Psoas muscle (tissue), 8 donors: ENCODE data around the gene EPO. TPM values are rescaled to one million over a fixed set of nuclear protein-coding genes. Genes with fewer than 3 reads are reported as not detected.

Source experiments
- ATAC-seq, 4 donors: fragments of 200-7000 bp; cut with Tn5 transposase; one replicate each; pipeline ENCODE4 v1.9.1; 2020; ENCODE audit warnings: moderate library complexity in 3 of 4, mild to moderate bottlenecking in 2 of 4
- DNase-seq, 2 donors: peaks; one replicate each; pipeline ENCODE4 v3.0.0-alpha.2; 2020
- H3K27ac ChIP-seq: fragments of 200-600 bp; one replicate; pipeline ENCODE4 v1.8.0; 2022
- H3K27me3 ChIP-seq, 3 donors: fragments of 200-600 bp in 1 of 3; one replicate each; pipeline versions ENCODE4 v1.6.1 to v1.8.0; 2013 to 2022; ENCODE audit warnings: low read length in 2 of 3, mild to moderate bottlenecking in 2 of 3, moderate library complexity in 1 of 3; ENCODE audit not compliant: insufficient read depth in 3 of 3
- H3K36me3 ChIP-seq, 2 donors: fragments of 200-600 bp in 1 of 2; one replicate each; pipeline versions ENCODE4 v1.6.1 to v1.8.0; 2013 to 2022; ENCODE audit warnings: low read depth in 1 of 2, mild to moderate bottlenecking in 1 of 2, moderate library complexity in 1 of 2; ENCODE audit not compliant: insufficient read depth in 1 of 2
- H3K4me1 ChIP-seq: fragments of 200-600 bp; one replicate; pipeline ENCODE4 v1.8.0; 2022
- H3K4me3 ChIP-seq: fragments of 200-600 bp; one replicate; pipeline ENCODE4 v1.8.0; 2022; ENCODE audit warnings: mild to moderate bottlenecking
- H3K9me3 ChIP-seq: fragments of 200-600 bp; one replicate; pipeline ENCODE4 v1.8.0; 2022
- CTCF ChIP-seq: fragments of 200-600 bp; IDR thresholded peaks from one replicate; pipeline ENCODE4 v1.8.0; 2022; ENCODE audit warnings: antibody characterized with exemption
- WGBS, 3 donors: extraction: QIAGEN DNeasy Blood & Tissue Kit; methylation state at CpG; one replicate each; pipeline versions ENCODE4 v1.1.6 to v1.1.7; 2013; 5-methylcytosine and 5-hydroxymethylcytosine counted together
- intact Hi-C, 2 donors: fragments of 100-400 bp; cut with DNase I; formaldehyde crosslinking; loops; one replicate each; pipeline versions ENCODE4 v1.11.0 to v1.14.2; 2022
- polyA plus RNA-seq, 3 donors: library from polyadenylated mRNA; stranded (reverse); fragments of 200-250 nt; gene quantifications; one replicate each; pipeline ENCODE4 v1.2.3, GENCODE V29; 2013
- total RNA-seq, 4 donors: library from RNA; stranded (reverse); fragmentation: NEBNext Ultra II Directional in 2 of 4; extraction: Animal tissue kit (Norgen Biotek cat#: 25700) in 2 of 4; gene quantifications; one replicate each; pipeline versions ENCODE4 v1.2.1 to v1.2.4, GENCODE V29; 2021 to 2023
- donor health status: healthy with polysubstance abuse.
- donor health status: DM: no; HTN: no; CAD: no; lungs with moderate emphysema.
- donor health status: Bipolar disorder and iron deficiency.
- donor health status: healthy.
- donor health status: DM: yes; HTN: yes; CAD: no.
- donor health status: DM: no; HTN: no; CAD: no.
- donor health status: DM: no; HTN: no; CAD: no.
- donor health status: DM: yes; HTN: yes; CAD: no.

The EPO gene
- total and polyA plus RNA-seq, 7 donors, result not detected

- 79 to 88% (median 81%) methylated on average over 23 to 25 of the region's 25 CpGs for WGBS, 3 donors
- H3K4me1 ChIP-seq, result peaks cover 42% of the 10 kb centered on the region
- H3K27ac ChIP-seq, result no peak overlapping the region
- no peak for TF ChIP-seq CTCF
- H3K4me3 ChIP-seq, result no peak overlapping the region
- no peaks in the 10 kb centered on the region for H3K9me3 ChIP-seq
- H3K36me3 ChIP-seq, result peaks cover 0 to 66% of the 10 kb centered on the region in 2 donors
- no peaks in the 10 kb centered on the region for H3K27me3 ChIP-seq
- intact Hi-C loops, result loop anchor here in 1 of 2 donors (5.0 kb wide), 1 partner anchor 111 kb away; no protein-coding TSS in a partner anchor
- DNase-seq, result peak in 1 of 2 donors; percentile 37
- ATAC-seq, result no peak
Observed at GRCh38 chr7:100687751-100688300, 32.4 kb upstream of the EPO start.

GRCh38 chr7:100688326-100688860 lies 31.9 kb upstream of the EPO start:
- H3K9me3 ChIP-seq, result no peaks in the 10 kb centered on the region
- H3K4me3 ChIP-seq, result no peak overlapping the region
- no peak for ATAC-seq
- TF ChIP-seq CTCF, result no peak
- WGBS, 3 donors, result 75 to 90% (median 79%) methylated on average over 16 of the region's 16 CpGs
- H3K4me1 ChIP-seq, result peaks cover 44% of the 10 kb centered on the region
- intact Hi-C loops, result loop anchor here in 1 of 2 donors (5.0 kb wide), 1 partner anchor 111 kb away; no protein-coding TSS in a partner anchor
- H3K27ac ChIP-seq, result no peak overlapping the region
- peak in 1 of 2 donors; percentile 27 for DNase-seq
- peaks cover 0 to 60% of the 10 kb centered on the region in 2 donors for H3K36me3 ChIP-seq
- no peaks in the 10 kb centered on the region for H3K27me3 ChIP-seq

GRCh38 chr7:100689230-100690135 lies 30.8 kb upstream of the EPO start:
- Histone ChIP-seq H3K36me3 (peaks cover 0 to 49% of the 10 kb centered on the region in 2 donors), H3K27ac (no peak overlapping the region), H3K4me1 (peaks cover 44% of the 10 kb centered on the region), H3K27me3 (no peaks in the 10 kb centered on the region), H3K9me3 (no peaks in the 10 kb centered on the region), H3K4me3 (no peak overlapping the region)
- ATAC-seq (no peak), DNase-seq (peak in 1 of 2 donors; percentile 52)
- intact Hi-C loops, result loop anchor here (2.0 to 5.0 kb wide), 5 partner anchors 57 to 222 kb away; no protein-coding TSS in a partner anchor
- no peak for TF ChIP-seq CTCF
- WGBS, 3 donors, result 83 to 86% (median 84%) methylated on average over 18 of the region's 18 CpGs

- DNase-seq, result peak; percentile 79 to 89
- H3K27me3 ChIP-seq, result no peaks in the 10 kb centered on the region
- H3K4me3 ChIP-seq, result peak overlapping the region; percentile 93
- H3K27ac ChIP-seq, result no peak overlapping the region
- peaks cover 0 to 25% of the 10 kb centered on the region in 2 donors for H3K36me3 ChIP-seq
- peak; percentile 85 for TF ChIP-seq CTCF
- peaks cover 44% of the 10 kb centered on the region for H3K4me1 ChIP-seq
- intact Hi-C loops, result loop anchor here (2.0 to 5.0 kb wide), 5 partner anchors 17 to 225 kb away; no protein-coding TSS in a partner anchor
- WGBS, 3 donors, result 18 to 26% (median 20%) methylated on average over 28 of the region's 28 CpGs
- H3K9me3 ChIP-seq, result no peaks in the 10 kb centered on the region
- ATAC-seq, result peak; percentile 74 to 91 (median 84)
Observed at GRCh38 chr7:100691676-100692577, 28.3 kb upstream of the EPO start.
